ENCODE data around the gene DEGS2.

- no peak for TF ChIP-seq CTCF (IDR thresholded peaks at IDR 0.05; ENCODE audit: low read length)
- no peak for TF ChIP-seq EZH2phosphoT487 (IDR thresholded peaks at IDR 0.05; ENCODE audit: low read length)
These were observed 18.3 kb downstream of the DEGS2 start for GRCh38 chr14:100141098-100141497.
